Stimulated activated naive CD8-positive, alpha-beta T cell treated with anti-CD3 and anti-CD28 coated beads, Interleukin-15, amount 100 ng/mL, for 72 hours (primary cell): ENCODE data around the gene LRRC4B.
A peak's percentile ranks its signal among the peaks of the same experiment; 100 is the strongest.
"Not testable (repeated sequence)": the region's sequence is repeated elsewhere in the genome, so short reads cannot be mapped to it uniquely, and the experiment has no call there.

ENCODE experiments used
- ATAC-seq: fragments of 150-1000 bp; cut with Tn5 transposase; 2 replicates; pipeline ENCODE4 v1.10.0; 2021; ENCODE audit warnings: mild to moderate bottlenecking, moderate library complexity
- DNase-seq, 2 donors: peaks; one replicate each; pipeline ENCODE4 v3.0.0; 2021 to 2022
- H3K27ac Mint-ChIP-seq, 2 donors: one replicate each; pipeline ENCODE4 v1.8.0; 2022; ENCODE audit warnings: mild to moderate bottlenecking in 2 of 2, mixed read lengths in 2 of 2, moderate library complexity in 2 of 2
- H3K27me3 Mint-ChIP-seq: one replicate; pipeline ENCODE4 v1.8.0; 2022; ENCODE audit warnings: mixed read lengths
- H3K4me1 Mint-ChIP-seq: one replicate; pipeline ENCODE4 v1.8.0; 2022; ENCODE audit warnings: mild to moderate bottlenecking, mixed read lengths
- H3K4me3 Mint-ChIP-seq, 2 donors: one replicate each; pipeline ENCODE4 v1.8.0; 2022; ENCODE audit warnings: mild to moderate bottlenecking in 2 of 2, mixed read lengths in 2 of 2, moderate library complexity in 1 of 2
- H3K9me3 Mint-ChIP-seq, 2 donors: one replicate each; pipeline ENCODE4 v1.8.0; 2022; ENCODE audit warnings: mixed read lengths in 2 of 2

LRRC4B gene

GRCh38 chr19:50581795-50582660 lies 13.8 kb upstream of the LRRC4B start:
- ATAC-seq, DNase-seq, H3K4me3 Mint-ChIP-seq, H3K4me1 Mint-ChIP-seq, H3K27ac Mint-ChIP-seq, H3K9me3 Mint-ChIP-seq: not testable (repeated sequence)
- peaks cover 44% of the 10 kb centered on the region for H3K27me3 Mint-ChIP-seq

GRCh38 chr19:50580970-50581634 lies 12.9 kb upstream of the LRRC4B start:
- ATAC-seq (no peak), DNase-seq (no peak)
- Mint-ChIP-seq H3K4me3 (no peak overlapping the region), H3K9me3 (no peaks in the 10 kb centered on the region), H3K27me3 (peaks cover 37% of the 10 kb centered on the region), H3K27ac (no peak overlapping the region), H3K4me1 (no peaks in the 10 kb centered on the region)

DNA sequence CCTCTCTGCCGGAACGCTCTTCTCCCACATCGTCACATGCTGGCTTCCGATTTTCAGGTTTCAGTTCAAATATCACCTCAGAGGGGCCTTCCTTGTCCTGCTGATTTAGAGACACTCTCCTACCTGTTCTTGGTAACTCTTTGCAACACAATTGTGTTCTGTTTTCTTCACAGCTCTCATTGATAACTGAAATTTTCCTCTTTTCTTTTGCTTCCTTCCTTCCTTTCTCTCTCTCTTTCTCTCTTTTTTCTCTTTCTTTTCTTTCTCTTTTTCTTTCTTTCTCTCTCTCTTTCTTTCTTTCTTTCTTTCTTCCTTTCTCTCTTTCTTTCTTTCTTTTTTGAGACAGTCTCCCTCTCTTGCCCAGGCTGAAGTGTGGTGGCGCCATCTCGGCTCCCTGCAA lies 12.0 kb upstream of the LRRC4B start:
- H3K4me3 Mint-ChIP-seq = no peak overlapping the region
- no peaks in the 10 kb centered on the region for H3K4me1 Mint-ChIP-seq
- no peak for DNase-seq
- peaks cover 35% of the 10 kb centered on the region for H3K27me3 Mint-ChIP-seq
- no peaks in the 10 kb centered on the region for H3K9me3 Mint-ChIP-seq
- peak overlapping the region in 1 of 2 donors; percentile 78 for H3K27ac Mint-ChIP-seq
- ATAC-seq = no peak

- not testable (repeated sequence) for H3K4me1 Mint-ChIP-seq, H3K4me3 Mint-ChIP-seq, DNase-seq, ATAC-seq, H3K9me3 Mint-ChIP-seq, H3K27ac Mint-ChIP-seq
- peaks cover 37% of the 10 kb centered on the region for H3K27me3 Mint-ChIP-seq
Observed at GRCh38 chr19:50576769-50577168, 8.5 kb upstream of the LRRC4B start.

GRCh38 chr19:50573741-50574461 lies 5.7 kb upstream of the LRRC4B start:
- Mint-ChIP-seq H3K4me3 (no peak overlapping the region), H3K9me3 (no peaks in the 10 kb centered on the region)
- ATAC-seq = no peak

GRCh38 chr19:50570997-50571396 lies 2.8 kb upstream of the LRRC4B start:
- ATAC-seq (no peak), DNase-seq (no peak)
- no peak overlapping the region for H3K4me3 Mint-ChIP-seq
- H3K27me3 Mint-ChIP-seq = peaks cover 38% of the 10 kb centered on the region
- H3K4me1 Mint-ChIP-seq = peaks cover 12% of the 10 kb centered on the region
- H3K9me3 Mint-ChIP-seq = no peaks in the 10 kb centered on the region
- peak overlapping the region in 1 of 2 donors; percentile 69 for H3K27ac Mint-ChIP-seq

More at GRCh38 chr19:50573741-50574461, 5.7 kb upstream of the LRRC4B start:
- Mint-ChIP-seq H3K4me1 (no peaks in the 10 kb centered on the region), H3K27ac (no peak overlapping the region), H3K27me3 (peaks cover 31% of the 10 kb centered on the region)
- no peak for DNase-seq

DNA sequence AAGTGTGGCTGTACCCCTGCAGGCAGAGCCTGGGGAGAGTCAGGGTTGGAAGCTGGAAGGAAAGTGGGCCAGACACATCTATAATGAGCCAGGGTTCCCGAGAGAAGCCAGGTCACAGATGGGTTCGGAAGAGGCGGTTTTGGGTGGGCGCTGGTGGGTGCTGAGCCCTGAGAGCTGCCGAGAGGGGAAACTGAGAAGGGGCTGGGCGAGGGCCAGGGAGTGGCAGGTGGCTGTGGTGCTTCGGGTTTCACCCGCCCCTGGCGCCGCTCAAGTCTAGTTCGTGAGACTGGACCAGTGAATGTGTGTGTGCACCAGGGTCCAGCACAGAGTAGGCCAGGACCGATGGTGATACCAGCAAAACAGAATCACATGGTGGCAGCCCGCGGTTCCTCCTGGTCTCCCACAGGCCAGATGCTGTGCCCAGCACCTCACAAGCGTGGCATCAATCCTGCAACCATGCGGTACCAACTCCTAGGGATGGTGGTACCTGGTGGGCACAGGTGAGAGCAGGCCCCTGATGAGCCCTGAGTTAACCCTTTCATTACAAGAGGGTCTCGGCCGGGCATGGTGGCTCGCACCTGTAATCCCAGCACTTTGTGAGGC lies 1.8 kb upstream of the LRRC4B start:
- H3K4me3 Mint-ChIP-seq = no peak overlapping the region
- H3K27me3 Mint-ChIP-seq = peaks cover 47% of the 10 kb centered on the region
- no peak overlapping the region for H3K27ac Mint-ChIP-seq
- ATAC-seq = no peak
- H3K9me3 Mint-ChIP-seq = no peaks in the 10 kb centered on the region
- peaks cover 22% of the 10 kb centered on the region for H3K4me1 Mint-ChIP-seq
- no peak for DNase-seq

GRCh38 chr19:50568728-50569698 lies 778 bp upstream of the LRRC4B start:
- H3K27me3 Mint-ChIP-seq = peaks cover 57% of the 10 kb centered on the region

GRCh38 chr19:50567052-50567841 lies 988 bp downstream of the LRRC4B start:
- Mint-ChIP-seq H3K27ac (no peak overlapping the region), H3K9me3 (no peaks in the 10 kb centered on the region)
- no peak for DNase-seq

More at GRCh38 chr19:50568728-50569698, 778 bp upstream of the LRRC4B start:
- Mint-ChIP-seq H3K4me1 (peaks cover 24% of the 10 kb centered on the region), H3K4me3 (peak overlapping the region in 1 of 2 donors; percentile 12), H3K27ac (no peak overlapping the region), H3K9me3 (no peaks in the 10 kb centered on the region)
- ATAC-seq (no peak), DNase-seq (no peak)

GRCh38 chr19:50565984-50566903 lies 2.0 kb downstream of the LRRC4B start:
- Mint-ChIP-seq H3K4me3 (peak overlapping the region; percentile 76 to 81), H3K27ac (no peak overlapping the region), H3K9me3 (no peaks in the 10 kb centered on the region), H3K4me1 (peaks cover 24% of the 10 kb centered on the region), H3K27me3 (peaks cover 70% of the 10 kb centered on the region)
- no peak for DNase-seq
- ATAC-seq = peak; percentile 24

More at GRCh38 chr19:50567052-50567841, 988 bp downstream of the LRRC4B start:
- H3K4me1 Mint-ChIP-seq = peaks cover 24% of the 10 kb centered on the region
- peaks cover 67% of the 10 kb centered on the region for H3K27me3 Mint-ChIP-seq
- H3K4me3 Mint-ChIP-seq = peak overlapping the region; percentile 76
- no peak for ATAC-seq

GRCh38 chr19:50564229-50565105 lies 3.8 kb downstream of the LRRC4B start:
- Mint-ChIP-seq H3K4me1 (peaks cover 24% of the 10 kb centered on the region), H3K27me3 (peaks cover 73% of the 10 kb centered on the region), H3K4me3 (no peak overlapping the region), H3K27ac (no peak overlapping the region), H3K9me3 (no peaks in the 10 kb centered on the region)
- DNase-seq (no peak), ATAC-seq (no peak)

GRCh38 chr19:50563597-50563996 lies 4.6 kb downstream of the LRRC4B start:
- H3K9me3 Mint-ChIP-seq = no peaks in the 10 kb centered on the region
- DNase-seq (no peak), ATAC-seq (no peak)
- H3K27me3 Mint-ChIP-seq = peaks cover 74% of the 10 kb centered on the region
- H3K27ac Mint-ChIP-seq = peak overlapping the region in 1 of 2 donors; percentile 4
- peaks cover 24% of the 10 kb centered on the region for H3K4me1 Mint-ChIP-seq
- H3K4me3 Mint-ChIP-seq = no peak overlapping the region
